Activated CD4-positive, CD25-positive, alpha-beta regulatory T cell treated with anti-CD3 and anti-CD28 coated beads, Interleukin-2, amount 50 U/mL, for 72 hours (primary cell): ENCODE measurements around the gene INO80.
"Not testable (repeated sequence)": the region's sequence is repeated elsewhere in the genome, so short reads cannot be mapped to it uniquely, and the experiment has no call there.

Source experiments
- DNase-seq: peaks from one replicate; pipeline ENCODE4 v3.0.0; 2021

INO80 gene

GRCh38 chr15:41116962-41117252, 827 bp upstream of the INO80 start:
- DNase-seq: no peak

GRCh38 chr15:41115652-41116115, 396 bp downstream of the INO80 start:
- DNase-seq: peak; percentile 71

GRCh38 chr15:41115161-41115651, 874 bp downstream of the INO80 start:
- no peak for DNase-seq

- no peak for DNase-seq
Measured at GRCh38 chr15:41106947-41107346, 9.1 kb downstream of the INO80 start.

GRCh38 chr15:41105348-41106334, 10.4 kb downstream of the INO80 start:
- no peak for DNase-seq

- no peak for DNase-seq
Measured at GRCh38 chr15:41104234-41104633, 11.8 kb downstream of the INO80 start.

GRCh38 chr15:41102854-41103253, 13.2 kb downstream of the INO80 start:
- DNase-seq: no peak

GRCh38 chr15:41096178-41096577, 19.9 kb downstream of the INO80 start:
- no peak for DNase-seq

GRCh38 chr15:41085029-41085428, 31.1 kb downstream of the INO80 start:
- DNase-seq: no peak

- DNase-seq: no peak
Measured at GRCh38 chr15:41080144-41080543, 35.9 kb downstream of the INO80 start.

GRCh38 chr15:41079717-41080116, 36.4 kb downstream of the INO80 start:
- no peak for DNase-seq

GRCh38 chr15:41078879-41079278, 37.2 kb downstream of the INO80 start:
- DNase-seq: not testable (repeated sequence)

- no peak for DNase-seq
Measured at GRCh38 chr15:41078125-41078524, 38.0 kb downstream of the INO80 start.

- no peak for DNase-seq
Measured at GRCh38 chr15:41073028-41073427, 43.1 kb downstream of the INO80 start.

GRCh38 chr15:41072013-41072412, 44.1 kb downstream of the INO80 start:
- no peak for DNase-seq

GRCh38 chr15:41066516-41066915, 49.6 kb downstream of the INO80 start:
- no peak for DNase-seq

- DNase-seq: no peak
Measured at GRCh38 chr15:41061667-41062066, 54.4 kb downstream of the INO80 start.

GRCh38 chr15:41060505-41060904, 55.6 kb downstream of the INO80 start:
- DNase-seq: no peak

- no peak for DNase-seq
Measured at GRCh38 chr15:41056810-41057209, 59.3 kb downstream of the INO80 start.

GRCh38 chr15:41055706-41056105, 60.4 kb downstream of the INO80 start:
- DNase-seq: no peak

GRCh38 chr15:41051139-41051538, 64.9 kb downstream of the INO80 start:
- no peak for DNase-seq

- DNase-seq: no peak
Measured at GRCh38 chr15:41048852-41049251, 67.2 kb downstream of the INO80 start.

- no peak for DNase-seq
Measured at GRCh38 chr15:41048397-41048796, 67.7 kb downstream of the INO80 start.

- DNase-seq: no peak
Measured at GRCh38 chr15:41047474-41047873, 68.6 kb downstream of the INO80 start.
